Suprapubic skin (tissue), 4 donors: Measurements from ENCODE around the gene CYTH2.

ENCODE experiments used
- CTCF ChIP-seq, 2 donors: fragments of 200-600 bp in 1 of 2; fragments of 450-650 bp in 1 of 2; sonication (generic) in 1 of 2; IDR thresholded peaks; one replicate each; pipeline ENCODE4 v1.5.1; 2016 to 2019; ENCODE audit warnings: antibody characterized with exemption in 2 of 2, mild to moderate bottlenecking in 1 of 2, moderate library complexity in 1 of 2
- POLR2A ChIP-seq, 2 donors: fragments of 450-650 bp; IDR thresholded peaks; one replicate each; pipeline ENCODE4 v1.6.1; 2017; ENCODE audit warnings: antibody characterized with exemption in 2 of 2, mild to moderate bottlenecking in 2 of 2, moderate library complexity in 2 of 2
- POLR2AphosphoS5 ChIP-seq, 3 donors: sonication (generic); formaldehyde crosslinking; IDR thresholded peaks; one replicate each; pipeline ENCODE4 v1.6.1; 2017; ENCODE audit warnings: antibody characterized with exemption in 3 of 3

- TF ChIP-seq CTCF (IDR thresholded peaks at IDR 0.05) (no peak), POLR2A (IDR thresholded peaks at IDR 0.05) (no peak), POLR2AphosphoS5 (IDR thresholded peaks at IDR 0.05) (no peak)
Measured at GRCh38 chr19:48497728-48498594, 28.8 kb downstream of the CYTH2 start.
